ENCODE data around the gene TMEM115. TPM values are rescaled to one million over a fixed set of nuclear protein-coding genes. Genes with fewer than 3 reads are reported as not detected.

The TMEM115 gene
- total RNA-seq, 4 donors from 2014 or later = 30.5 to 44.5 (median 41.2) TPM

- no peak for TF ChIP-seq CTCF (IDR thresholded peaks at IDR 0.05; ENCODE audit: low read depth)
Observed at GRCh38 chr3:50330330-50330729, 29.0 kb downstream of the TMEM115 start.

GRCh38 chr3:50327943-50328691 is 31.2 kb downstream of the TMEM115 start, which contains the start of gene TUSC2:
TSS of gene TUSC2 (minus strand) at chr3:50328223. CDS start at chr3:50328099, 124 bp downstream.
- no peak for TF ChIP-seq CTCF (IDR thresholded peaks at IDR 0.05; ENCODE audit: low read depth)

GRCh38 chr3:50327129-50327528 is 32.2 kb downstream of the TMEM115 start:
- TF ChIP-seq CTCF (IDR thresholded peaks at IDR 0.05; ENCODE audit: low read depth) = no peak

- no peak for TF ChIP-seq CTCF (IDR thresholded peaks at IDR 0.05; ENCODE audit: low read depth)
Observed at GRCh38 chr3:50326182-50326541, 33.2 kb downstream of the TMEM115 start.

- TF ChIP-seq CTCF (IDR thresholded peaks at IDR 0.05; ENCODE audit: low read depth) = no peak
Observed at GRCh38 chr3:50325497-50326181, 33.7 kb downstream of the TMEM115 start.

GRCh38 chr3:50325113-50325480 is 34.2 kb downstream of the TMEM115 start:
- no peak for TF ChIP-seq CTCF (IDR thresholded peaks at IDR 0.05; ENCODE audit: low read depth)

GRCh38 chr3:50324351-50325112 is 34.8 kb downstream of the TMEM115 start:
- no peak for TF ChIP-seq CTCF (IDR thresholded peaks at IDR 0.05; ENCODE audit: low read depth)

All from subcutaneous adipose tissue (tissue), 4 donors.